Large intestine (tissue), 3 donors: Measurements from ENCODE around the gene MED9. TPM values are rescaled to one million over a fixed set of nuclear protein-coding genes. Genes with fewer than 3 reads are reported as not detected.

Experiments used
- DNase-seq, 2 donors: peaks; one replicate each; pipeline versions ENCODE4 v3.0.0 to v3.0.0-alpha.2; 2013
- H3K27ac ChIP-seq: one replicate; pipeline ENCODE4 v1.5.1; 2013; ENCODE audit warnings: low read length
- H3K27me3 ChIP-seq: 2 replicates; pipeline ENCODE4 v1.6.1; 2013; ENCODE audit warnings: low read length; ENCODE audit not compliant: control insufficient read depth, insufficient read depth
- H3K36me3 ChIP-seq: 2 replicates; pipeline ENCODE4 v1.6.1; 2013; ENCODE audit warnings: low read length; ENCODE audit not compliant: control insufficient read depth, insufficient read depth
- H3K4me1 ChIP-seq: one replicate; pipeline ENCODE4 v1.6.1; 2013; ENCODE audit warnings: low read length; ENCODE audit not compliant: control insufficient read depth, insufficient read depth
- H3K4me3 ChIP-seq: one replicate; pipeline ENCODE4 v1.5.1; 2013; ENCODE audit warnings: low read length
- H3K9me3 ChIP-seq: one replicate; pipeline ENCODE4 v1.6.1; 2013; ENCODE audit warnings: mild to moderate bottlenecking, low read depth, low read length, moderate library complexity; ENCODE audit not compliant: control insufficient read depth
- WGBS: methylation state at CpG from one replicate; pipeline ENCODE4 v1.1.5; 2013; ENCODE audit warnings: low lambda C conversion rate; ENCODE audit not compliant: insufficient coverage; 5-methylcytosine and 5-hydroxymethylcytosine counted together
- polyA plus RNA-seq: library from polyadenylated mRNA; unstranded; fragments of 120-200 nt; gene quantifications from one replicate; pipeline ENCODE4 v1.2.1, GENCODE V29; 2013

The MED9 gene
- polyA plus RNA-seq, 1 donor, result 17.4 TPM

DNA sequence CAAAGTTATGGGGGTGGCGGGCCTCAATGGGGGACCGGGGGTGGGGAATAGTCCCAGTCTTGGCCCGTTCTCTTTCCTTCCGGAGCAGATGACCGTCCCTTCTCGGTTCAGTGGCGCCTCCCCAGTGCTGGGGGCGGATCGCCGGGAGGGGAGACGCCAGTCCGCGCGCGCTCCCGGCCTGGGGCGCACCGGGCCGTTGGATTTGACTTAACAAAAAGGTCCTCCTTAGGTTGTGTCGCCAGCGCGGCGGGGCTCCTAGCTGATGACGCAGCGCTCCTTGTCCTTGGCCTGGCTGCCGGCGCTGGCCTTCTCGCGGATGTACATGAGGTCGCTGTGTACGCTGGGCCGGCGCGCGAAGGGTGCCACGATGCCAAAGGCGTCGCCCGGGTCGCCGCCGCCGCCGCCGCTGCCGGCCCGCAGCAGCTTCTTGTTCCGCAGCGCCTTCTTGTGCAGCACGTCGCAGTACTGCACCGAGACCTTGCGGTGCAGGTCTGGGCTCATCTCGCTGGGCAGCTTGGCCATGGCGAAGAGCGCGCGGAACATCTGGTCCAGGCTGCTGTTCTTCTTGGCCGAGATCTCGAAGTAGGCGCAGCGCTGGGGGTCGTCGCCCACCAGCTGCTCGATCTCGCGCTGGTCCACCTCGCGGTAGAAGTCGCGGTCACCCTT lies 18.2 kb downstream of the MED9 start:
- WGBS, result no CpG with 5 or more reads among the region's 71 CpGs
- H3K4me3 ChIP-seq, result peak overlapping the region; percentile 47
- peaks cover 16% of the 10 kb centered on the region for H3K27me3 ChIP-seq
- DNase-seq, result peak in 1 of 2 donors; percentile 70
- H3K4me1 ChIP-seq, result peaks cover 15% of the 10 kb centered on the region
- no peaks in the 10 kb centered on the region for H3K9me3 ChIP-seq
- H3K36me3 ChIP-seq, result peaks cover 29% of the 10 kb centered on the region
- no peak overlapping the region for H3K27ac ChIP-seq

GRCh38 chr17:17495536-17496188 lies 18.9 kb downstream of the MED9 start:
- peaks cover 27% of the 10 kb centered on the region for H3K36me3 ChIP-seq
- H3K4me1 ChIP-seq, result peaks cover 15% of the 10 kb centered on the region
- H3K9me3 ChIP-seq, result no peaks in the 10 kb centered on the region
- H3K4me3 ChIP-seq, result peak overlapping the region; percentile 51
- H3K27me3 ChIP-seq, result peaks cover 16% of the 10 kb centered on the region
- H3K27ac ChIP-seq, result no peak overlapping the region
- WGBS, result no CpG with 5 or more reads among the region's 65 CpGs
- no peak for DNase-seq

GRCh38 chr17:17496189-17497064 lies 19.6 kb downstream of the MED9 start, which contains the start of gene RASD1:
TSS of gene RASD1 (minus strand) at chr17:17496395. CDS start at chr17:17496181, 214 bp downstream.
- H3K27me3 ChIP-seq, result peaks cover 16% of the 10 kb centered on the region
- H3K27ac ChIP-seq, result peak within 1 kb of the TSS; percentile 53
- peak within 1 kb of the TSS; percentile 54 for H3K4me3 ChIP-seq
- peaks cover 20% of the 10 kb centered on the region for H3K36me3 ChIP-seq
- peaks cover 15% of the 10 kb centered on the region for H3K4me1 ChIP-seq
- no peaks in the 10 kb centered on the region for H3K9me3 ChIP-seq
- WGBS, result no CpG with 5 or more reads among the region's 93 CpGs
- peak; percentile 84 to 91 for DNase-seq

- Histone ChIP-seq H3K27ac (no peak overlapping the region), H3K4me1 (peaks cover 15% of the 10 kb centered on the region), H3K27me3 (peaks cover 16% of the 10 kb centered on the region), H3K9me3 (no peaks in the 10 kb centered on the region), H3K36me3 (peaks cover 12% of the 10 kb centered on the region), H3K4me3 (no peak overlapping the region)
- no peak for DNase-seq
- no CpG with 5 or more reads among the region's 19 CpGs for WGBS
Measured at GRCh38 chr17:17497065-17497844, 20.5 kb downstream of the MED9 start.

DNA sequence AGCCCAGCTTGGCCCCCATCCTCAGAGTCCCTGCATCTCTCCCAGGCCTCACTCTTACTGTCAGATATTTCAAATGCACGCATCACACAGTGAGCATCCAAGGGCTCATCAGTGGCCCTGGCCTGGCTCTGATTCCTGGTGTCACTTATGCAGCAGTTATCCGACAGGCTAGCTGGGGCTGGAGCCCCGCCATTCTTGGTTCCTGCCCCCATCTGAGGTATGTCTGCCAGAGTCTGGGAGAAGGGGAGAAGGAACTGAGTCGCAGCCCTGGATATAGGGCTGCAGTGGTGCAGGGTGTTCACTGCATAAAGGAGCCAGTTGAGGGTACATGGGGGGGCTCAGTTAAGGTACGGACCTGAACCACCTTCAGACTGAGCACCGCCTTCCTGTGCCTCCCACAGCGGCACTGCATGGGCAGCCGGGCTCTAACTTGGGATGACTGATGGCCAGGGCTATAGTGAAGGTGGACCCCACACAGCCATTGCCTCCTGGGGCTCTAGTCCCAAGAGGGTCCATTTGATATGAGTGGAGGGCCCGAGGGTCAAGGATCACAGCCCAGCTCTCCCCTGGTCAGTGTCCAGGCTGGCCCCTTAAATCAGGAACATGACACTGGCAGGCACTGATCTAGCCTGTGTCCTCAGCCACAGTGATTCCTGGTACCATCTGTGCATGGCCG lies 21.2 kb downstream of the MED9 start:
- H3K27ac ChIP-seq, result no peak overlapping the region
- H3K36me3 ChIP-seq, result peaks cover 7% of the 10 kb centered on the region
- H3K4me1 ChIP-seq, result peaks cover 15% of the 10 kb centered on the region
- DNase-seq, result no peak
- no CpG with 5 or more reads among the region's 10 CpGs for WGBS
- no peak overlapping the region for H3K4me3 ChIP-seq
- no peaks in the 10 kb centered on the region for H3K9me3 ChIP-seq
- H3K27me3 ChIP-seq, result peaks cover 16% of the 10 kb centered on the region

DNA sequence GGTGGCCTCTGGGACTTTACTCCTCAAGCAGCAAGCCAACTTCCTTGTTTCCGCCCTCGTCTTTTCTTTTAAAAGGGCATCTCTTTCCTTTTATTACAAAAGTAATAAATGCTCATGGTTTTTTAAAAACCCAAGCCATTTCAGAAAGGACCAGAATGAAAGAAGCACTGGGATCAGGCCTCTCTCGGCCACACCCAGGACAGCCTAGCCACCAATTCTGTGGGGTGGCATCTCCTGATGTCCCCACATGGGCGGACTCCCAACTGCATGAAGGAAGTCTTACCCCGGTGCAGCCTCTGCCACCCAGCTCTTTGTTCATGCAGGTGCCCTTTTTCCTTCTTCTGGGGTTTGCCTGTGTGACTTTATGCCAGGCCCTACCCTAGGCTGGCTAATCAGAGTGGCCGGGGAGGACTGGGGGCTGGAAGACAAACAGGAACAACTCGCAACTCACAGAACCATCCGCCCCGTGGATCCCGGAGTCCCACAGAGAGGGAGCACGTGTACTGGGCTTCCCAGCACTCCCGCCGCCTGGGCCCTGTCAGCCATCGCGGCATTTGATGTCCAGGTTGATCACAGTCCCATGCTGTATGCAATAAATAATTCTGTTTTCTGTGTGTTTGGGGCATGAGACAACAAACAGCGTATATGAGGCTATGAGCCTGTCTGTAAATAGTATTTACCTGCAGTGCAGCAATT lies 22.0 kb downstream of the MED9 start:
- no peak for DNase-seq
- no CpG with 5 or more reads among the region's 16 CpGs for WGBS
- Histone ChIP-seq H3K36me3 (peaks cover 2% of the 10 kb centered on the region), H3K9me3 (no peaks in the 10 kb centered on the region), H3K27ac (no peak overlapping the region), H3K4me3 (no peak overlapping the region), H3K4me1 (peaks cover 15% of the 10 kb centered on the region), H3K27me3 (peaks cover 16% of the 10 kb centered on the region)

- Histone ChIP-seq H3K9me3 (no peaks in the 10 kb centered on the region), H3K4me3 (no peak overlapping the region), H3K4me1 (peaks cover 13% of the 10 kb centered on the region), H3K36me3 (no peaks in the 10 kb centered on the region), H3K27ac (no peak overlapping the region), H3K27me3 (peaks cover 14% of the 10 kb centered on the region)
- no peak for DNase-seq
- no CpG with 5 or more reads among the region's 17 CpGs for WGBS
Measured at GRCh38 chr17:17499402-17500145, 22.8 kb downstream of the MED9 start.

- Histone ChIP-seq H3K4me3 (no peak overlapping the region), H3K27me3 (no peaks in the 10 kb centered on the region), H3K27ac (no peak overlapping the region), H3K4me1 (peaks cover 3% of the 10 kb centered on the region), H3K9me3 (no peaks in the 10 kb centered on the region), H3K36me3 (no peaks in the 10 kb centered on the region)
- no peak for DNase-seq
- WGBS, result no CpG with 5 or more reads among the region's 14 CpGs
Measured at GRCh38 chr17:17500999-17501605, 24.3 kb downstream of the MED9 start.
